Left forelimb (tissue), 1 donor: ENCODE results near the gene TEDC1.

ENCODE experiments used
- DNase-seq: peaks from one replicate; pipeline ENCODE4 v3.0.0-alpha.2; 2018; ENCODE audit warnings: low spot score

The TEDC1 gene

GRCh38 chr14:105473033-105473676, 17.9 kb upstream of the TEDC1 start:
- no peak for DNase-seq

GRCh38 chr14:105473677-105474482, 17.2 kb upstream of the TEDC1 start:
- peak; percentile 91 for DNase-seq

GRCh38 chr14:105474483-105475268, 16.4 kb upstream of the TEDC1 start, which contains the start of gene CRIP2:
CRIP2 (plus strand) TSS chr14:105474821; CDS start chr14:105474863, 42 bp downstream.
- no peak for DNase-seq

GRCh38 chr14:105475269-105476096, 15.6 kb upstream of the TEDC1 start:
- DNase-seq: no peak

- DNase-seq: no peak
These were observed 14.8 kb upstream of the TEDC1 start for GRCh38 chr14:105476097-105476830.

GRCh38 chr14:105476831-105477659, 14.0 kb upstream of the TEDC1 start:
- DNase-seq: no peak

GRCh38 chr14:105477660-105478397, 13.2 kb upstream of the TEDC1 start:
- DNase-seq: no peak

GRCh38 chr14:105478398-105479251, 12.4 kb upstream of the TEDC1 start:
- DNase-seq: no peak

GRCh38 chr14:105479431-105480158, 11.5 kb upstream of the TEDC1 start:
- DNase-seq: no peak

- DNase-seq: no peak
These were observed 10.8 kb upstream of the TEDC1 start for GRCh38 chr14:105480199-105480746.

- peak; percentile 96 for DNase-seq
These were observed 9.9 kb upstream of the TEDC1 start for GRCh38 chr14:105480807-105481801.

GRCh38 chr14:105481886-105482457, 9.1 kb upstream of the TEDC1 start:
- peak; percentile 94 for DNase-seq

- no peak for DNase-seq
These were observed 8.4 kb upstream of the TEDC1 start for GRCh38 chr14:105482486-105483110.

- DNase-seq: no peak
These were observed 7.6 kb upstream of the TEDC1 start for GRCh38 chr14:105483300-105484068.
